HG02840 (cell line): ENCODE measurements around the gene IL1RAPL1.

ENCODE experiments used
- ATAC-seq: cut with Tn5 transposase; IDR thresholded peaks from one replicate; pipeline ENCODE4 v1.9.1; 2021; ENCODE audit warnings: mild to moderate bottlenecking, moderate library complexity, moderate number of reproducible peaks; ENCODE audit not compliant: unreplicated experiment, low FRiP score

The IL1RAPL1 gene

DNA sequence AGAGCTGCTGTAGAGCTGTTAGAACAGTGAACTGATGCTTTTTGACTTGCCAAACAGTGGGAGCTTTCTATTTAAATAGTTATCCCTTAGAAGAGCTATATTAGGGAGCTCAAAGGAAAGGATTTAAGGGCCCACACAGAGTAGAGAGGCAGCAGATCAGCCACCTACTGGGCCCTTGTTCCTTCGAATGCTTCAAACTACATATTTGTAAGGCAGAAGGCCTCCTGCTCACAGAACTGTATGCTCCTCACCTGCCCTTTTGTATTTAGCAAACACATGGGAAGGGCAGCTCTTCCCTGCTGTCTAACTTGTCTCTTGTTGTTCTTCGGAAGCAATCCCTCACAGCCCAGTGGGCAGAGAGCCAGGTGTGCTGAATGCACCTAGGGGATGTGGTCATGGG, 38.0 kb downstream of the IL1RAPL1 start:
- ATAC-seq, result no peak

DNA sequence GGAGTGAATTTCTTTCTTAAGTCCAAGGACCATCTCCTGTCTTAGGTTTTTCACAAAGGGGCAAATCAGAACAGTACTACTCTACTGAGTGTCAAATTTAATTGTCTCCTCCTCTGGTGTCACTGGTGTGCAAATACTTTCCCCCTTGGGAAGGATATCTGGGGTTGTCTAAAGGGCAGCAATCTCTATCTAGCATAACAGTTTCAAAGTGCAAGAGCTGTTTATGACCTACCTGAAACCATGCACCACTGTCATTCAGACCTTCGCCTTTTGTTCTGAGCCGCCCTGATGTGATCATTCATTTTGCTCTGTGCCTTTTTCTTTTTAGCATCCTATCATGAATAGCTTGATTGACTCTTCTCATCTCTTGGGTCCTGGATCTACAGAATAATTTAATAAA, 39.3 kb downstream of the IL1RAPL1 start:
- ATAC-seq, result no peak

DNA sequence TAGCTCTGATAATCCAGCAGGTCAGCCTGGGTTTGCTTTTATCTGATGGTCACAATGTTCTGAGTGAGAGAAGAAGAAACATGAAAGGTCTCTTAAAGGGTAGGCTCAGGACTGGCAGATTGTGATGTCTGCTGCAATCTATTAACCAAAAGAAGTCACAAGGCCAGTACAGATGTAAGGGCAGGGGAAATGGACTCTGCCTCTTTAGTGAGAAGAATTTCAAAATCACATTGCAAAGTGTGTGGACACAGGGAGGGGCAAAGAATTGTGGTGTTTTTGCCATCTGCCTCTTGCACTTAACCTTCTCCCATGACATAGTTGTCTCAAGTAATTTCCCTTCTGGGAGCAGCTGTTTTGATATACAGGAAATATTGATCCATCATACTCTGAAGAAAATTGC, 40.9 kb downstream of the IL1RAPL1 start:
- no peak for ATAC-seq

DNA sequence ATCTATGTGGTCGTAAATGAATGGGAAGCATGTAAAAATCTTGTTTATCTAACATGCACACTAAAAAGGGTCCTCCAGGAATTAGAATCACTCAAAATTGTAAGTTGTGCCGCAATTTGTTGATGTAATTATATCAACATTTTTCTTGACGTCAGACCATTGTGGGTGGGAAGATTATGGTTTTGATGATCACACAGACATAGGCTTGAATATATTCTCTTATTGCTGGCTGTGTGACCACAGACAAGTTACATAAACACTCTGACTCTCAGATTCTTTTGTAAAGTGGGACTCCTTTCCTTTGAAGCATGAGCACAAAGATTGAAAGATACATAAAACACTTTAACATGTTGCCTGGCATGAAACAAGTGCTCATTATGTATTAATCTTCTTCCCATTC, 51.5 kb downstream of the IL1RAPL1 start:
- no peak for ATAC-seq

GRCh38 chrX:28639451-28639850, 52.2 kb downstream of the IL1RAPL1 start:
- ATAC-seq, result no peak

DNA sequence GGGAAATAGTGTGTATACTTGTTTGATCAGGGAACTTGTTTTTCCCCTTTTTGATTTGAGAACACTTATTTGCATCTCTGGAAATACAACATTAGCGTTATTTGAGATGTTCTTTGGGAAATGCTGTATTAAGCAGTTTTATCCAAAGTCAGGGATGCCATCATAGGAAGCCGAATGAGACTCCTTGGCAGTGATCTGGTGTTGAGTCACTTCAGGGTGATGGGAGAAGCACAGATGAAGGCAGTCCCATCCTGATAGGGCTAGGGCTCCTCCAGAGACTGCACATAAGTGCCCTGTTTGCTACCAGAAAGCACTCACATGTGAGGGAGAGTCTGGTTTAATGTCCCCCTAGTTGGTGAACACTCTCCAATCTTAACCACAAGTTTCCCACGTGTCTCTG, 62.3 kb downstream of the IL1RAPL1 start:
- no peak for ATAC-seq

GRCh38 chrX:28651186-28651585, 63.9 kb downstream of the IL1RAPL1 start:
- no peak for ATAC-seq

- no peak for ATAC-seq
These were observed 72.0 kb downstream of the IL1RAPL1 start for GRCh38 chrX:28659269-28659668.

DNA sequence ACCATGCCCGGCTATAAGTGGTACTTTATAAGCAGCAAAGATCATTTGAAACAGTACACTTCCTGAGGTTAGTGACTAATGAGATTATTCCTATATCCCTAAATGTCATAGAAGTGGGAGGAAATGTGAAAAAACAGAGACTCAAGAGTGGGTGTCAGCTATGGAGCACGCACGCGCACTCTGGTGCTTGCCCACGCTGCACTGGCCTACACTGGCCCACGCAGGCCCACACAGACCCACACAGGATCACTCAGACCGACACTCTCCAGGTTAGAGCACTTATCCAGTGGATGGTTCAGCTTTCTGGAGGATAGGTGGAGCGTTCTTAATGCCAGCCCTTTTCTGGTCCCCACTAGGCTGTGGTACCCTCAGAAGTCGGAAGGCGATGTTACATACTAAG, 78.5 kb downstream of the IL1RAPL1 start:
- no peak for ATAC-seq

GRCh38 chrX:28668303-28668702, 81.1 kb downstream of the IL1RAPL1 start:
- ATAC-seq, result no peak

- no peak for ATAC-seq
These were observed 81.7 kb downstream of the IL1RAPL1 start for GRCh38 chrX:28668957-28669356.

GRCh38 chrX:28670074-28670473, 82.8 kb downstream of the IL1RAPL1 start:
- ATAC-seq, result no peak

GRCh38 chrX:28675173-28675572, 87.9 kb downstream of the IL1RAPL1 start:
- ATAC-seq, result no peak

- no peak for ATAC-seq
These were observed 105.9 kb downstream of the IL1RAPL1 start for GRCh38 chrX:28693101-28693500.

DNA sequence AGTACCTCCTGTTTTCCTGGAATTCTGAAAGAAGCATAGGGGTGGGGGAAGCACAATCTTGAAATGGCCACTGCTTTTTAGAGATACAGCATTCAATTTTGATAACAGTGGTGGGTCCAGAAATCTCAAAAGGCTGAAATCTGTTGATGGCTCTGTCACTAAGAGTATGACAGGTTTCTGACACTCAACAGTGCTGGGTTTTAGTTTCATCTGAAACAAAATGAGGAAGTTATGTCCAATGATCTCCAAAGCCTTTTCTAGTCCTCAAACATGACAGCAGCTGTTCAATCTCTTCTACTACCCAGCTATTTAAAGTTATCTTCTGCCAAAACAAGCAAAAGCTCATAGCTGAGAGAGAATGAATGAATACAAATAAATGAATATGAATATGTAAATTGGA, 110.5 kb downstream of the IL1RAPL1 start:
- no peak for ATAC-seq

DNA sequence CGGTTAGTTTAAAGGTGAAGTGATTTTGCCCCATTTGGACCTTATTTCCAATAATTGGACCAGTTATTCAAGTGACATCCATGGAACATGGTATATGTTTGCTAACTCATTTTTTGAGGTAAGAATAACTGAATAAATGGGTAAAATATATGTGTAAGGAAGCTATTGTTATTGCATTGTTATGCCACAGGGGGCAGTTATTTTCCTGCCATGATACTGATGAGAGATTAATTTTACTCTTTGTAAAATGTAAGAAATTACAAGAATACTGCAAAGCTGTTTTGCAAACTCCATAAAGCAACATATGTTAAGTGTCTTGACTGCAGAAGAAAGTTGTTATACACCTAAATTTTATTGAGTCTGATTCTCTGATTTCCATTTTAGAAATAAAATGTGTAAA, 114.0 kb downstream of the IL1RAPL1 start:
- ATAC-seq, result no peak

DNA sequence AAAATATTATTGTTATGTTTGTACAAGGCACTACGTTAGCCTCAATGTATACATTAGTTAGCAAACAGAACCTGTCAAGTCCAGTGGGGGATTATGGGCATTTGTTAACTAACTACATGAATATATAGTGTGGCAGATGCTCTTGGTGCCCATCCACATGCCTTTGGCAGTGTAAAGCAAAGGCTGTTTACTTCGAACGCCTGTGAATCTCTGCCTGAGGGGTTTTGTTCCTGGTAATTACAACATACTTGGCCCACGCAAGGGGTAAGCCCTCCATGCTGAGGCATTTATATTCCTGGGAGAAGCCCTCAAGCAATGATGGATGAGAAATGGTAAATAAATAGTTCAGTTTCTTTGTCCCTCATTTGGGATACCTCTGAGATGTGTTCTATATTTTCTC, 119.7 kb downstream of the IL1RAPL1 start:
- ATAC-seq, result no peak

DNA sequence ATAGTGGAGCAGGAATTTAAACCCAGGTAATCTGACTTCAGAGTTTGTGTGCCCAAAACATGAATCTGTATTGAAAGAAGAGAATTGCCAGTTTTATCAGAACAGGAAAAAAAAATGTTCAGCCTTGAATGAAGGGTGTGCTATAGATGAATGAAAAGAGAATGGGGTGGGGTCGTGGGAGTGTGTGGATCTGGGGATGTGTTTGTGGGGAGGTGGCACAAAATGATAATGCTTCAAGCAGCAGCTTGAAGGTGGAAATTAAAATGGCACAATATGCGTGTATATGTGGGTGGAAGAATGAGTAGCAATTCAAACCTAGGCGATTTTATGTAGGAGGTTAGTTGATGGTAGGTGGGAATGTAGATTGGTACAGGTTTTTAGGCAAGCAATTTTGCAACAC, 122.2 kb downstream of the IL1RAPL1 start:
- ATAC-seq, result no peak

DNA sequence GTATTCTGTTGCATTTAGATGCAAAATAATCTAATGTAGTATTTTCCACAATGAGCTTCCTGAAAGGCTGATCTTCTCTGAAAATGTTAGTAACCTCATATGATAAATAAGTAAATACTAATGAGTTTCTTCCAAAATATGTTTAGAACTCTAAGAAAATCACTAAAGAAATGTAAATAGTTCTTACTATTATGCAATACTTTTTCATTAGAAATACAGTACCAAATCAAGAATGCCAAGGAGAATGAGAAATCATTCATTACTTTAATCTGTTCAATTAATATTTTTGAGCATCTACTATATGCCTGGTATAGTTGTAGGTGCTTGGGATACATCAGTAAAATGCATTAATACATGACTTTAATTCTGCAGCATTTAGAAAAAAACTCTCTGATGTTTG, 130.6 kb downstream of the IL1RAPL1 start:
- no peak for ATAC-seq

- ATAC-seq, result no peak
These were observed 131.2 kb downstream of the IL1RAPL1 start for GRCh38 chrX:28718450-28718849.

GRCh38 chrX:28719620-28720019, 132.4 kb downstream of the IL1RAPL1 start:
- no peak for ATAC-seq

GRCh38 chrX:28752330-28752729, 165.1 kb downstream of the IL1RAPL1 start:
- ATAC-seq, result no peak

GRCh38 chrX:28756175-28756574, 168.9 kb downstream of the IL1RAPL1 start:
- ATAC-seq, result no peak
